Measurements from ENCODE around the gene C1QTNF5.

The C1QTNF5 gene

GRCh38 chr11:119303227-119303718 lies 37.4 kb downstream of the C1QTNF5 start:
- H3K79me2 ChIP-seq = no peaks in the 10 kb centered on the region
- H3K4me1 ChIP-seq = no peaks in the 10 kb centered on the region
- H3K36me3 ChIP-seq (ENCODE audit: control insufficient read depth, insufficient read depth, low read length) = no peaks in the 10 kb centered on the region
- no peak overlapping the region for H3K4me2 ChIP-seq (ENCODE audit: low read length)
- no peak overlapping the region for H3K4me3 ChIP-seq (ENCODE audit: low read depth, low read length)
- no peaks in the 10 kb centered on the region for H3K9me3 ChIP-seq (ENCODE audit: control insufficient read depth, low read length)
- H3K27ac ChIP-seq = no peak overlapping the region
- H3K27me3 ChIP-seq (ENCODE audit: control insufficient read depth, insufficient read depth, low read length) = no peaks in the 10 kb centered on the region
- no peak overlapping the region for H3K9ac ChIP-seq
- TF ChIP-seq, protein P1, sequence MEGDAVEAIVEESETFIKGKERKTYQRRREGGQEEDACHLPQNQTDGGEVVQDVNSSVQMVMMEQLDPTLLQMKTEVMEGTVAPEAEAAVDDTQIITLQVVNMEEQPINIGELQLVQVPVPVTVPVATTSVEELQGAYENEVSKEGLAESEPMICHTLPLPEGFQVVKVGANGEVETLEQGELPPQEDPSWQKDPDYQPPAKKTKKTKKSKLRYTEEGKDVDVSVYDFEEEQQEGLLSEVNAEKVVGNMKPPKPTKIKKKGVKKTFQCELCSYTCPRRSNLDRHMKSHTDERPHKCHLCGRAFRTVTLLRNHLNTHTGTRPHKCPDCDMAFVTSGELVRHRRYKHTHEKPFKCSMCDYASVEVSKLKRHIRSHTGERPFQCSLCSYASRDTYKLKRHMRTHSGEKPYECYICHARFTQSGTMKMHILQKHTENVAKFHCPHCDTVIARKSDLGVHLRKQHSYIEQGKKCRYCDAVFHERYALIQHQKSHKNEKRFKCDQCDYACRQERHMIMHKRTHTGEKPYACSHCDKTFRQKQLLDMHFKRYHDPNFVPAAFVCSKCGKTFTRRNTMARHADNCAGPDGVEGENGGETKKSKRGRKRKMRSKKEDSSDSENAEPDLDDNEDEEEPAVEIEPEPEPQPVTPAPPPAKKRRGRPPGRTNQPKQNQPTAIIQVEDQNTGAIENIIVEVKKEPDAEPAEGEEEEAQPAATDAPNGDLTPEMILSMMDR (IDR thresholded peaks at IDR 0.05) = no peak
- no peak overlapping the region for H2AFZ ChIP-seq

GRCh38 chr11:119300198-119300964 lies 40.3 kb downstream of the C1QTNF5 start:
- no peaks in the 10 kb centered on the region for H3K27me3 ChIP-seq (ENCODE audit: control insufficient read depth, insufficient read depth, low read length)

DNA sequence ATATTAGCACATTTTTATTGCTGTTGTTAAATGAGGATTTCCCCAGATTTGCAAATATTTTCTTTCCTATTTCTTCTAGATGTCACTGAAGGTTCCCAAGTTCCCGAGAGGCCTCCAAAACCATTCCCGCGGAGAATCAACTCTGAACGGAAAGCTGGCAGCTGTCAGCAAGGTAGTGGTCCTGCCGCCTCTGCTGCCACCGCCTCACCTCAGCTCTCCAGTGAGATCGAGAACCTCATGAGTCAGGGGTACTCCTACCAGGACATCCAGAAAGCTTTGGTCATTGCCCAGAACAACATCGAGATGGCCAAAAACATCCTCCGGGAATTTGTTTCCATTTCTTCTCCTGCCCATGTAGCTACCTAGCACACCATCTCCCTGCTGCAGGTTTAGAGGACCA lies 41.3 kb downstream of the C1QTNF5 start:
- H3K9ac ChIP-seq = no peak overlapping the region
- H2AFZ ChIP-seq = no peak overlapping the region
- no peak overlapping the region for H3K4me2 ChIP-seq (ENCODE audit: low read length)
- no peaks in the 10 kb centered on the region for H3K27me3 ChIP-seq (ENCODE audit: control insufficient read depth, insufficient read depth, low read length)
- H3K36me3 ChIP-seq (ENCODE audit: control insufficient read depth, insufficient read depth, low read length) = no peaks in the 10 kb centered on the region
- H3K27ac ChIP-seq = no peak overlapping the region
- H3K79me2 ChIP-seq = no peaks in the 10 kb centered on the region
- H3K4me1 ChIP-seq = no peaks in the 10 kb centered on the region
- TF ChIP-seq, protein P1 (IDR thresholded peaks at IDR 0.05) = no peak
- no peak overlapping the region for H3K4me3 ChIP-seq (ENCODE audit: low read depth, low read length)
- no peaks in the 10 kb centered on the region for H3K9me3 ChIP-seq (ENCODE audit: control insufficient read depth, low read length)

More at GRCh38 chr11:119300198-119300964, 40.3 kb downstream of the C1QTNF5 start:
- Histone ChIP-seq H3K9me3 (ENCODE audit: control insufficient read depth, low read length) (no peaks in the 10 kb centered on the region), H3K4me1 (no peaks in the 10 kb centered on the region), H3K36me3 (ENCODE audit: control insufficient read depth, insufficient read depth, low read length) (no peaks in the 10 kb centered on the region), H3K79me2 (no peaks in the 10 kb centered on the region), H3K27ac (no peak overlapping the region), H3K9ac (no peak overlapping the region), H2AFZ (no peak overlapping the region), H3K4me3 (ENCODE audit: low read depth, low read length) (no peak overlapping the region), H3K4me2 (ENCODE audit: low read length) (no peak overlapping the region)
- TF ChIP-seq, protein P1 (IDR thresholded peaks at IDR 0.05) = no peak

DNA sequence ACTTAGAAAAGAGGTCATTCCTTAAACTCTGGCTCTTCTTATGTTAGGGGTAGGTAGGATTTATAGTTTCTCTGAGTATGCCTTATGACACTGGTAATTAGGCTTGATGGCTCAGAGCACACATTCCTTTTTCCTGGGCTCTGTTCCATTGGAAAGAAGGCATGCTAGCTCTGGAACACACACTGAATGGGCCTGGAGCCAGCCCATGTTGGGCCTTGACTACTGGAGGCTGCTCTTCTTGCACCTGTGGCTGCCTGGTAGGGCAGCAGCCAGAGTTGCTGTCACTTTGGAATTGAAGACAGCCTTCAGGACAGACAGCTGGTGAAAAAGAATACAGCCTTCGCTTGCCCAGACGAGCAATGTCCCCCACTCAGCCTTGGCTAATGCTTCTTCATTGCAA lies 42.0 kb downstream of the C1QTNF5 start:
- H3K36me3 ChIP-seq (ENCODE audit: control insufficient read depth, insufficient read depth, low read length) = no peaks in the 10 kb centered on the region

More for the DNA sequence above, 42.0 kb downstream of the C1QTNF5 start:
- H2AFZ ChIP-seq = no peak overlapping the region
- H3K4me3 ChIP-seq (ENCODE audit: low read depth, low read length) = no peak overlapping the region
- no peak overlapping the region for H3K4me2 ChIP-seq (ENCODE audit: low read length)
- H3K4me1 ChIP-seq = no peaks in the 10 kb centered on the region
- H3K9ac ChIP-seq = no peak overlapping the region
- no peaks in the 10 kb centered on the region for H3K9me3 ChIP-seq (ENCODE audit: control insufficient read depth, low read length)
- H3K79me2 ChIP-seq = no peaks in the 10 kb centered on the region
- TF ChIP-seq, protein P1 (IDR thresholded peaks at IDR 0.05) = no peak
- no peaks in the 10 kb centered on the region for H3K27me3 ChIP-seq (ENCODE audit: control insufficient read depth, insufficient read depth, low read length)
- H3K27ac ChIP-seq = no peak overlapping the region
